Middle frontal gyrus (tissue), 1 donor: ENCODE results near the gene TTC28.

Experiments used
- DNase-seq: peaks from one replicate; pipeline ENCODE4 v3.0.0-alpha.2; 2015; ENCODE audit warnings: low spot score; ENCODE audit errors: extremely low spot score

TTC28 gene

DNA sequence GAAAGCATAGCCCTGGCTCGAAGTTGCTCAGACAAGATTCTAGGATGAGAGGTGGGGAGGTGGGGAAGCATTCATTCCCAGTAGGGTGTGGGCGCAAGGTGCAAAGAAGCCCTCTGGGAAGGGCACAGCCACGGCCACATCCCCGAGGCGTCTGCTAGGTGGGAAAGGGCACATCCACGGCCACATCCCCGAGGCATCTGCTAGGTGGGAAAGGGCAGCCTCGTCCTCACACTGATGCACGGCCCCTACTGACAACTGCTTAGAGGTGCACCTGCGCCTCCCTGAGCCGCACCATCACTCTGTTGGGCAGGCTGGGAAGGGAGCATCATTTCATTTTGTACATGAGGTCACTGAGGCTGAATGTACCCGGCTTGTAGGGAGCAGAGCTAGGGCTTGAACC is 666.0 kb downstream of the TTC28 start:
- no peak for DNase-seq

DNA sequence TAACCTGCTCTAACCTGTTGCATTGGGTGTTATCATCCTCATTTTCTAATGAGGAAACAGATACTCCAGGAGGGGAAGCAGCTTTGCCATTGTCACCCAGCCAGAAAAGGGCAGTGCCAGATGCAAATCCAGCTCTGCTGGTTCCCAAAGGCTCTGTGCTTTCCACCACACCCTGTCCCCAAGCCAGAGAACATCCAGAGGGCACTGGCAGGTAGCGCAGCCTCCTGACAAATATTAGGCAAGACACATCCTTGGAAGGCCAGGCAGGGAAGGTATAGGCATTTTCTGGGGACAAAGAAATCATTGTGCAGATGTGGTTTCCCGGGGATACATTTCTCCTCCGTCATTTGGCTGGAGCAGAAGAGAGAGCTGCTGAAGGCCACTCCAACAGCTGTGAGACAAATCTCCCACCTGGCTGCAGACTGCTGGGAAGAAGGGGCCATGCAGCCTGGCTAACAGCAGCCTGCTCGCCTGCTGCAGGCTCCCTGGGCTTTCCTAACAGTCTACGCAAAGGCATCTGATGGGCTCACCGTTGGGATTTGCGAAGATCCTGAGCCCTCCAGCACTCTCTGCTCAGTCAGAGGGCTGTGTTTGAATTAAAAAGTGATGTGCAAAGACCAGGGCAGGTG is 666.7 kb downstream of the TTC28 start:
- DNase-seq = no peak

DNA sequence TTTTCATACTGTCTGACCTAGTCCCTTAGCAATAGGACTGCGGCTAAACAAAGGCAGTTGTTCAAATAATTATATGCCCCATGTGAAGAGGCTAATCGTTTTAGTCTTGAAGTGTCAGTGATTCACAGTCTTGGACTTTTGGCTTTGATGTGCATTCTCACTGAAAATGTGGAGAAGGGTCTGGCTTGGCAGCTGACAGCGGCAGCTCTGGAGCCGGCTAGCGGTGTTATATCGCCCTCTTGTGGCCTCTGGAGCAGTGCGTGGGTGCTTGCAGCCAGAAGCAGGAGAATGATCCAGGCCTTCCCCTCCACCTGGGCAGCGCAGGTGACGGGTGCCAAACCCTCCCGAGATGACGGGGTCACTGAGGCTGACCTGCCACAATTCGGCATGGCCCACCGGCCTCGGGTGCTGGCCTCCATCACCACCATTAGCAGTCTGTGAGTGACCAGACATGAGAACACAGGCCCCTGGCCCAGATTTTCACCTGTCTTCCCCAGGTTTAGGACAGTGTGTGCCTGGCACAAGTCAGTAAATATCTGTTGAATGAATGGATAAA is 670.3 kb downstream of the TTC28 start:
- peak; percentile 76 for DNase-seq

DNA sequence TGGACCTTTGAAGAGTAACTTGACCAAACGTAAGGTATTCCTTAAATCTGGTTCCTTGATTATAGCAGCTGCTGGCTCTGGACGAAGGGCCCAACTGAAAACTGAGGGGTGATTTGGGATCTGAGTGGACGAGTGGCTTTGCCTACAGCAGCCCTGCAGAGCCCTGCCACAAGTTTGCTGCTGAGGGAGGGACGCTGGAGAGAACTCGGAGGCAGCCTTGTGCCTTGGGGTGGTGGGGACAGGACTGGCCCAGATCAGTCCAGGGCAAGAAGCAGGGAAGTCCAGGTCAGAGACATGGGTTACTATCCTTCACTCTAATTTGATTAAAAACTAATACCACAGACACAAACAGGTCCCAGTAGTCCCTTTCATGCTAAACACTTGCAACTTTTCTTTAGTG is 671.0 kb downstream of the TTC28 start:
- DNase-seq = no peak

DNA sequence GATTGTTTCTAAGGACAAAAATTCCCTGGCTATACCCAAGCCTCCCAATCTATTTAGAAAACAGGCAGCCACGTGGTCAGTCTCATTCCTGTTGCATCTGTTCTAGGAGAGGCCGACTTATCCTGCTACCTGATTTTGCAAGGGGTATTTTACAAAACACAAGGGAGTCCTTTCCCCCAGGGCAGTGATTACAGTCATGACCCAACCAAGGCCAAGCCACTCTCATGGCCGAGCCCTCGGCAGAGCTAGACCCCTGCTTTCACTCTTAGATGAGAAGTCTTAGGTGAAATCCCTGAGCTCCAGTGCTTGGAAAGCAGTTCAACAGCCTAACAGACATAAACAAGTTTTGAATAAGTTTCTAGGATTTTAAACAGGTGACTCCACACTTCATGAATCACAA is 671.6 kb downstream of the TTC28 start:
- DNase-seq = no peak

GRCh38 chr22:28006271-28006670 is 673.4 kb downstream of the TTC28 start:
- DNase-seq = no peak

DNA sequence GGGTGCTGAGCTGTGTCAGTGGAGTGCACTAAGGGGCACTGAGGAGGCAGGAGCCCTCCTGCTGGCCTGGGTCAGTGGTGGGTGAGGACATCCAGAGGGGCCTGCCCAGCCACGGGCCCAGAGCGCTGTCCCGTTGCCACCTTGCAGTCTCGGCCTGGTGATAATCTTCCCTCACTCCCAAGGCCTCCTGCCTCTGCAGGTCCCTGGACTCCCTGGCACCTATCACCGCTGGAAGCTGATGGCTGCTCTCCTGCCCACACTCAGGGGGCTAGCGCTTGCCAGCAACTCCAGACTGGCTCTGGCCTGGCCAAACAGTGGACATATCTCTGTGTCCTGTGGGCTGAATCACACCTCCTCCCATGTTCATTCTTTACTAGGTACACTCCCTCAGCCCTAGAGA is 674.1 kb downstream of the TTC28 start:
- no peak for DNase-seq

DNA sequence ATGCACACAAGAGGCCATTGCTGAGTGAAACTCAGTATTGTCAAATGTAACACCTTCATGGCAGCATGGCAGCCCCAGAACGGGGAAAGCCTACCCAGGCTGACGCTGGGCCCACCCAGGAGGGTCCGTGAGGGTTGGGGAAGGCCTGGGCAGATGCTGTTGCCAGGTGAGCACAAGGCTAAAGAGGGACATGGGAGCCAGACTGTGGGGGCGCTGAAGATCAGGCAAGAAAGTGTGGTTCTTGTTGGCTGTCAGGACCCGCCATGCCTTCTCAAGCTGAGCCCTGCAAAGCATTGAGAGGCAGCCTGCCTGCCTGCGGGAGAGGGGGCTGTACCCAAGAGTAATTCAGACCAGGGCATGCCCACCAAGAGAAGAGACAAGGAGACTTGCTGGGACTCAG is 675.6 kb downstream of the TTC28 start:
- no peak for DNase-seq

DNA sequence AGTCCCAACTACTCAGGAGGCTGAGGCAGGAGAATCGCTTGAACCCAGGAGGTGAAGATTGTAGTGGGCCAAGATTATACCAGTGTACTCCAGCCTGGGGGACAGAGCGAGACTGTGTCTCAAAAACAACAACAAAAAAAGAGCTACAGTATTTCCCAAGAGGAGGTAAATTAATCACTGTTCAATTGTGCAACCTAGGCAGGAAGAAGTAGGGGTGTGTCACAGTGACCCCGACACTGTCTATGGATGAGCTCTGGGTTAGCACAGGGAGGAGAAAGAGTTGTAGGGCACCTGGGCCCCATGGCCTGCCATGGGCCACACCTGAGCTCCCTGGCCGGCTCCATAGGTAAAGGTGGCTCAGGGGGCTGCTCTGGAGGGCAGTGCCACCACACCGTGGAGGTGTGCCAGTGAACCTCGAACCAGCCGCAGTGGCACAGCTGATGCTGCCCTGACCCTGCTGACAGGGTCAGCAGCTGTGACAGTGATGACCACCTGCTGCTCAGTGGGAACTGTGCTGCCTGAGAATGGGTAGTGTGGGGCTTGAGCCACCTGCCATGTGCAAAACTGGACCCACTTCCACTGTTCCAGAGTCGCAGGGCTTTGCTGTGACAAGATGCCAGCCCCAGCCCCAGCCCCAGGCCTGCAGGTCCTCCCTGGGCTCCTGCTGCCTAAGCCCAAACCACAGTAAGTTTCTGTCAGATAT is 676.6 kb downstream of the TTC28 start:
- no peak for DNase-seq

GRCh38 chr22:28002181-28002700 is 677.4 kb downstream of the TTC28 start:
- DNase-seq = no peak

- DNase-seq = no peak
Observed at GRCh38 chr22:28001171-28001835, 678.3 kb downstream of the TTC28 start.

DNA sequence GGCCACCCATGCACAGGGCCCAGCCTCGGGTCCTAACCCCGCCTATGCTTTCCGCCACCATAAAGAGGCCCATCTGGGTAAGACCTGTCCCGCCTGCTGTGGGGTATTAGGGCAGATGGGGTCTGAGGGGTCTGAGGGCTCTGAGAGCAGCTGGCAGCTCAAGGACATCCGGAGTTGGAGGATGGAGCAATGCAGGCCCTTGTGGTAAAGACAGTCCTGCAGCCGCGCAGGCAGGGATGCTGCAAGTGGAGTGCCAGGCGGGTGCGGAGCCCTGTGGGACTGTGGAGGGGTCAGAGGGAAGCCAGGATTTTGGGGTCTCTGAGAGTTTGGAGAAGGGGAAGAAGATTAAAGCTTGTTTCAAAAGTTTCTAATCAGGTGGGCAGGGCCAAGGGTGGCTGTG is 679.3 kb downstream of the TTC28 start:
- DNase-seq = no peak

- no peak for DNase-seq
Observed at GRCh38 chr22:27999876-28000275, 679.8 kb downstream of the TTC28 start.

DNA sequence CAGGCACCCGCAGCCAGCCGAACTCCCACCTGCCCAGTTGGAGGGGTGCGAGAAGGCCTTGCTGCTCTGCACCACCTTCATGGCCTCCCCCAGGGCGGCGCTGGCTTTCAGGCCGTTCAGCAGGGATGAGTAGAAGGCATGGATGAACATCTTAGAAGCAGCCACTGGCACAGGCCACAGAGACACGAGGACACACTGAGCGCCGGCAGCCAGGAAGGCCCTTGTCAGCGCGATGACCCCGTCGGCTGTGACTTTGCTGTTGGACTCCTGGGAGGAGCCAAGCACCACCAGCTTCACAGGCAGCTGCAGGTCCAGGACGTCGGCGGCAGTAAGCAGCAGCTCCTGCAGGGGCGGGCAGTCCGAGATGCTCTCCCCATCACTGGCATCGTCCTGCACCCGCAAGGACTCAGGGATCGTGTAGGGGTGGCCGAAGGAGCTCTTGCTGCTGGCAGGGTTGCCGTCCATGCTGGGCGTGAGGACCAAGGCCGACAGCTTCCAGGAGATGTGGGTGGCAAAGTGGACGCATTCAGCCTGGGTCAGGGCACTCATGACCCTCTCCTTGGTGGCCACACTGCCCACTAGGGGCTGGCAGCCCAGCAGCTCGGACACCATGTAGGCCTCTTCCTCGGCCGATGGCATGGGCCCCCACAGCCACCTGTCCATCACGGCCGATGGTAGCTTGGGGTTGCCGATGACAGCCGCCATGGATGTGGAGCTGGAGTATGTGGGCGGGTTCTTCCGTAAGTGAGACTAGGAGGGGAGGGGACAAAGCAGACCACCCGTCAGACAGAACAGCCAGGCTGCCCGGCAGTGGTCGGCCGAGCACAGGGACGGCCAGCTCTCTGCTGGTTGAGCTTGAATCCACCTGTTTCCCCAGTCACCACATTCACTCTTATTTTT is 680.9 kb downstream of the TTC28 start:
- no peak for DNase-seq

- no peak for DNase-seq
Observed at GRCh38 chr22:27997538-27997937, 682.1 kb downstream of the TTC28 start.

DNA sequence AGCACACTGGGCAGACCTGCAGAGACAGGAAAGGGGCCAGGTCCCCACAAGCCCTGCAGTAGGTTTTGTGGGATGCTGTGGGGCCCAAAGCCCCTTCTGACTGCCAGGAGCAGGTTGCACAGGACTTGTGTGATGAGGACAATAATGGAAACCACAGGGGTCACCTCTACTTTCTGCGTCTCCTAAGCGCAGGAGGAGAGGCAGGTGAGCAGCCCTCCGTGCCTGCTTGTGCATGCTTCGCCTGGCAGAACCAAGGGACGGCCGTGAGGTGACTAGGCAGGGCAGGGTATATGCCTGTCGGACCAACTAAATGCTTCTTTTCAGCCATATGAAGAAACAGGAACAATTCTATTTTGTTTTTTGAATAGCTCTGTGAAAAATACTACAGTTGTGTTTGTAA is 682.7 kb downstream of the TTC28 start:
- no peak for DNase-seq

- no peak for DNase-seq
Observed at GRCh38 chr22:27996529-27996925, 683.1 kb downstream of the TTC28 start.

GRCh38 chr22:27995801-27996528 is 683.7 kb downstream of the TTC28 start:
- DNase-seq = no peak

- no peak for DNase-seq
Observed at GRCh38 chr22:27994481-27995331, 684.9 kb downstream of the TTC28 start.
